ENCODE data around the gene PARD3B. TPM values are rescaled to one million over a fixed set of nuclear protein-coding genes. Genes with fewer than 3 reads are reported as not detected.

The PARD3B gene
- total RNA-seq, 4 donors from 2014 or later = 27.8 to 39.3 (median 33.7) TPM

- ATAC-seq (ENCODE audit: low FRiP score) = no peak
- no peak for TF ChIP-seq CTCF (IDR thresholded peaks at IDR 0.05)
- DNase-seq (ENCODE audit: low spot score) = no peak
Observed at GRCh38 chr2:204585930-204586329, 40.7 kb downstream of the PARD3B start.

- ATAC-seq (ENCODE audit: low FRiP score) = no peak
- no peak for TF ChIP-seq CTCF (IDR thresholded peaks at IDR 0.05)
- no peak for DNase-seq (ENCODE audit: low spot score)
Observed at GRCh38 chr2:204586444-204587180, 41.3 kb downstream of the PARD3B start.

- no peak for ATAC-seq (ENCODE audit: low FRiP score)
- DNase-seq (ENCODE audit: low spot score) = no peak
- no peak for TF ChIP-seq CTCF (IDR thresholded peaks at IDR 0.05)
Observed at GRCh38 chr2:204590063-204590462, 44.8 kb downstream of the PARD3B start.

- DNase-seq (ENCODE audit: low spot score) (no peak), ATAC-seq (ENCODE audit: low FRiP score) (no peak)
- no peak for TF ChIP-seq CTCF (IDR thresholded peaks at IDR 0.05)
Observed at GRCh38 chr2:204591225-204591624, 46.0 kb downstream of the PARD3B start.

GRCh38 chr2:204604061-204604460 is 58.8 kb downstream of the PARD3B start:
- ATAC-seq (ENCODE audit: low FRiP score) (no peak), DNase-seq (ENCODE audit: low spot score) (no peak)
- TF ChIP-seq CTCF (IDR thresholded peaks at IDR 0.05) = no peak

- DNase-seq (ENCODE audit: low spot score) = no peak
- ATAC-seq (ENCODE audit: low FRiP score) = peak; percentile 44
- TF ChIP-seq CTCF (IDR thresholded peaks at IDR 0.05) = no peak
Observed at GRCh38 chr2:204608237-204608939, 63.1 kb downstream of the PARD3B start.

All from omental fat pad (tissue), 4 donors.